Iris pigment epithelial cell (primary cell): ENCODE data around the gene GSTA5.
A peak's percentile ranks its signal among the peaks of the same experiment; 100 is the strongest.
"Not testable (repeated sequence)": the region's sequence is repeated elsewhere in the genome, so short reads cannot be mapped to it uniquely, and the experiment has no call there.

Source experiments
- DNase-seq: peaks from one replicate; pipeline ENCODE4 v3.0.0-alpha.2; 2011; ENCODE audit warnings: low read depth

Gene GSTA5

DNA sequence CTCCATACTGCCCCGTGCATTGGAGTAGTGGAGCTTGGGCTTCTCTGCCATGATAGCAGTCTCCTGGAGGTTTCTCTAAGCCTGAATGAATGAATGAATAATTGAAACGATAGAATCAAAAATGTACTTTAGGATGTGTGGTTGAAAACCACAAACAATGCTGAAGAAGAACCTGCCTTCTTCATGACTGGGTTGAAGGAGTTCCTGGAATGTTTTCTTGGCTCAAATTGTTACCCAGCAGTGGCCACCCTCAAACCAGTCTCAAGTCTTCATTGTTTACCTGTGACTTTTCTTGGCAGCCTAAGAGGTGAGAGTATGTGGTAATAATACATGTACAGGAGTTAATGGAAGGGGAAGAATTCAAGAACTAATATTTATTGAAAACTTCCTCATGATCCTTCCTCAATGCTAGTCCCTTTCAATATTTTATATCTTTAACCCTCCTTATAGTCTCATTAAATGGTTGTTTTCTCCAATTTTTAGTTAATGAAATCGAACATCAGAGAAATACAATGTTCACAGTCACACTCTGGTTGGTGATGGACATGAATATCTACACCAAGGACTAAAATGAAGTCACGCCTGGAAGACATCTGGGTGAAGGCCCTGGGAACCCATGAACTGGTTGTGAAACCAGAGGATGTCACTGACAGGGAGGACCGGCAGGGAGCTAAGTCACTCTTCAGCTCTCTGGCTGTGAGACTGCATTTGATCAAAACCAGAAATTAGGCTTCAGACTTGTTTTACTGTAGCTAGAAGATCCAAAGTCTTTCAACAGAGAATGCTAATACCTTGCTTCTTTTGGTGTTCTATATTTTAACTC, at the start of gene GSTA5:
GSTA5 (minus strand) TSS at position 51 of the 823 bp plus-strand sequence.
- no peak for DNase-seq

- no peak for DNase-seq
These were observed 49.4 kb upstream of the GSTA5 start for GRCh38 chr6:52890018-52890417.

- DNase-seq: peak; percentile 24
These were observed 47.4 kb upstream of the GSTA5 start for GRCh38 chr6:52887910-52888524.

DNA sequence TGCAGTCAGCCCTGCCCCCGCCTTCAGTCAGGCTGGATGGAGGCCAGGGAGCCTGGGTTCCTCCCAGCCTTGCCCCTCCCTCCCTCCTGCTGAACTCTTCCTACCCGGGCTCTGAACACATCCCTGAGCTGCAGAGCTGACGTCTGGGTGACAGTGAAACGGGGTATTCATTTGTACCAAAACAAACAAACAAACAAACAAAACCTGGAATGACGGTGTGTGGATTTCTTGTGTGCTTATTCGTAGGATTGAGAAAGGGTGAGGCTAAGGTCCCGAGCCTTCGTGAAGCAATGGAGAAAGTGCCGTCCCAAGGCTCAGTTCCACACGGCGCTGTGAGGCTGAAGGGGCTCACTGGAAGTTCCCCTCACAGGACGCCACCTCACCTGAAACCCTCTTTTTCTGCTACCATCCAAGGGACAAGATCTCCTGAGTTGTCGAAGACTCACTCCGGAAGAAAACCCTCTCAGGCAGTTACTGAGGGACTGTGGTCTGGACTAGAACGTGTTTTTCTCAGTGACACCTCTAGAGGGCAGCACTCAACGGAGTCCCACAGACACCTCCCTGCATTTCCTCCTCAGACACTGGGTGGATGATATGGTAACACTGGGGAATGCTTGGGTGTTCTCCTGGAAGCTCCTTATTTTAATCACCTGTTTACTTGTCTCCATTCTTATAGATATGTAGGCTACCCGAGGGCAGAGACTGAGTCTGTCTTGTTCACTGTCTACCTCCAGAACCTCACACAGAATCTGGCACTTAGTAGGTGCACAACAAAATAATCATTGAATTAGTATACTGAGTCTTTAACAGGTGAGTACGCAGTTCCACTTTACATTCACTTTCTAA, 41.6 kb upstream of the GSTA5 start:
- peak; percentile 48 for DNase-seq

GRCh38 chr6:52881662-52881995, 41.0 kb upstream of the GSTA5 start:
- no peak for DNase-seq

- peak; percentile 19 for DNase-seq
These were observed 37.2 kb upstream of the GSTA5 start for GRCh38 chr6:52877786-52878185.

GRCh38 chr6:52877168-52877567, 36.6 kb upstream of the GSTA5 start:
- DNase-seq: peak; percentile 94

DNA sequence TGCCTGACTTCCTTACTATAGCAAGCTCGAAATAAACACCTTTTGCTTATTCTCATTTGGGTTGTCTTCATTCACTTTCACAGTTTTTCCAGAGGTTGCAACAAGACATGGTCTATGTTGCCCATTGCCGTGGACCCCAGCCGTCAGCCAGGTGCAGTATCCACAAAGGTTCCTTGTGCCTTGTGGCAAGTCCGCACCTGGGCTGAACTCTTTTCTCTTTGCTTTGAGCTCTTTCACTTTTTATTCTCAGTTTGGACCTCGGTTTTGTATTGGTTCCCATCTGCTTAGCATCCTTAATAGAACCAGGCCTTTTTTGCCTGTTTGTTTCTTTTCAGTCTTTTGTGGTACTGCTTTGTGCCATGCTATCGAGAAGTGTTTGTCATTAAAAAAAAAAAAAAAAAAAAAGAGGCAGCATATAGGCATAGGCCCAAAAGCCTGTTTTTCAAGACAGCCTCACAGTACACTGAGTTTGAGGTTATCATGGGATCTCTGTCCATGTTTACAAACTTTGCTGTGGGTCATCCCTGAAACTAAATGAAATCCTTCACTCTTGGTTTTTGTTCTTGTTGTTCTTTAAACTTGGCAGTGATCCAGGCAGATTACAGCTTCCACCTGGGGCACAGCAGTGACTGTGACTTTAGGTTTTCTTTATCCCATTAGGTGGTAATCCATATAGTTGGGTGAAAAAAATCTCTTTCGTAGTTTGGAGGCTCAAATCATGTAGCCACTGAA, 35.6 kb upstream of the GSTA5 start:
- DNase-seq: no peak

GRCh38 chr6:52872031-52872430, 31.4 kb upstream of the GSTA5 start:
- no peak for DNase-seq

- DNase-seq: no peak
These were observed 31.0 kb upstream of the GSTA5 start for GRCh38 chr6:52871621-52872020.

GRCh38 chr6:52870335-52871091, 29.9 kb upstream of the GSTA5 start:
- not testable (repeated sequence) for DNase-seq

DNA sequence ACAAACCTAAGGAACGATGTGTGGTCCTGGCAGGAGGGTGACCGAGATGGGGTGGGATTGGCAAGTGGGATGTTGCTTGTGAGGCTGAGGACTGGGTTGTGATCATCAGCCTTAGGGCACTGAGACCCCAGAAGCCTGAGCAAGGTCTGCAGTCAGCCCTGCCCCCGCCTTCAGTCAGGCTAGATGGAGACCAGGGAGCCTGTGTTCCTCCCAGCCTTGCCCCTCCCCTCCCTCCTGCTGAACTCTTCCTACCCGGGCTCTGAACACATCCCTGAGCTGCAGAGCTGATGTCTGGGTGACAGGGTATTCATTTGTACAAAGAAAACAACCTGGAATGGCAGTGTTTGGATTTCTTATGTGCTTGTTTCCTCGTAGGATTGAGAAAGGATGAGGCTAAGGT, 28.3 kb upstream of the GSTA5 start:
- not testable (repeated sequence) for DNase-seq

DNA sequence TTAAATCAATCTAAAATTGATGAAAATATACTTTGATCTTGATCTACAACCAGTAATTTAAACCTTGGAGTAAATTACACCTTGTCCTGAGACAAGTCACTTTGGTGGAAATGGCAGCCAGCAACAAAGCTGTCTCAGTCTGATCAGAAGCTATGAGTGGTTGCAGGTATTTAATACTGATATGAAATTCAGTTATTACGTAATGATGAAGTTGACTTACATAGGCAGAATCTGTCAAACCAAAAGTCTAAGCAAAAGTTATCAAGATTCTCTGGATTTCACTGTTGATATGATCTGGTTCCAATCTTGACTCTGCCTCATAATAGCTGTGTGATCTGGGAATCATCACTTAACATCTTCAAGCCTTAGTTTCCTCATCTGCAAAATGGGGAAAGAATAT, 27.6 kb upstream of the GSTA5 start:
- no peak for DNase-seq

DNA sequence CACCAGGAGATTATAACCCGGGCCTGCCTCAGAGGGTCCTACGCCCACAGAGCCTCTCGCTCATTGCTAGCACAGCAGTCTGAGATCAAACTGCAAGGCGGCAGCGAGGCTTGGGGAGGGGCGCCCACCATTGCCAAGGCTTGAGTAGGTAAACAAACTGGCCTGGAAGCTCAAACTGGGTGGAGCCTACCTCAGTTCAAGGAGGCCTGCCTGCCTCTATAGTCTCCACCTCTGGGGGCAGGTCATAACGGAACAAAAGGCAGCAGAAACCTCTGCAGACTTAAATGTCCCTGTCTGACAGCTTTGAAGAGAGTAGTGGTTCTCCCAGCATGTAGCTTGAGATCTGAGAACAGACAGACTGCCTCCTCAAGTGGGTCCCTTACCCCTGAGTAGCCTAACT, 20.5 kb upstream of the GSTA5 start:
- not testable (repeated sequence) for DNase-seq

- no peak for DNase-seq
These were observed 17.8 kb upstream of the GSTA5 start for GRCh38 chr6:52858416-52858815.

DNA sequence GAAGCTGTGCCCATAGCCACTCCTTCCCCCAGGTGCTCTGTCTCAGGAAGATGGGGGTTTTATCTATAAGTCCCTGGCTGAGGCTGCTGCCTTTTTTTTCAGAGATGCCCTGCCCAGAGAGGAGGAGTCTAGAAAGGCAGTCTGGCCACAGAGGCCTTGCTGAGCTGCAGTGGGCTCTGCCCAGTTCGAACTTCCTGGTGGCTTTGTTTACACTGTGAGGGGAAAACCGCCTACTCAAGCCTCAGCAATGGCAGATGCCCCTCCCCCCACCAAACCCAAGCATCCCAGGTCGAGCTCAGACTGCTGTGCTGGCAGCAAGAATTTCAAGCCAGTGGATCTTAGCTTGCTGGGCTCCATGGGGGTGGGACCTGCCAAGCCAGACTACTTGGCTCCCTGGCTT, 15.5 kb upstream of the GSTA5 start:
- DNase-seq: peak; percentile 2

- DNase-seq: no peak
These were observed 8.5 kb upstream of the GSTA5 start for GRCh38 chr6:52849137-52849536.

DNA sequence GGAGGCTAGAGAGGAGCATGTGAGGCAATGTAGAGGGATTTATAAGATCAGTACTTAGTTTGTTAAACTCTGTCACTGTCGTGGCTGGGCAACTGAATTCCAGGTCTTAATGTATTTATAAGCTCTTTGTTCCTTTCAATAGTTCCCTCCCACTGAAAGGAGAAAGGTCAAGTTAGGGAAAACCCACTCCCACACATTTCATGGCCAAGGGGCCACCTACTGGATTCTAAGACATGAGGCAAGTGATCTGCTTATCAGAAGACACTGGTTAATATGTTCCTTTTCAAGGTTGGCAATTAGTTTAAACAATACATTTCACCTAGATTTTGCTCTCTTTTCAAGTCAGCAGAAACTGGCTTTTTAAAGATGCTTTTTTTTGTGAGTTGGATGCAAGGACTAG, 5.4 kb upstream of the GSTA5 start:
- no peak for DNase-seq

DNA sequence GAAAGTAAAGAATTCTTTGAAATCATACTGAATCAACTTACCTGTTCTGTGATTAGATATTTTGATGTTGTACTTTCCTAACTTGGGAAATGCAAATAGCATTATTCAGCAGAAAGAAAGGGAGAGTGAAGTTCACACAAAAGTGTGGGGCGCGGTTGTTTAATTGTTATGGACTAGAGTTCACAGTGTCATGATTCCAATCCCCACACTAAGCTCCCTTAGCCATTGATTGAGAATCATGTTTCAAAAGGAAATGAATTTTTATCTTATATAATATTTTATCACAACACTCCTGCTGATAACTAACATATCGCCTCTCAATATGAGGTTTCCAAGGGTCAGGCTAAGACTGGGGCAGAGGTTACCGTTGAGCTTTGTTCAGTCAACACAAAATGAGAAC, 3.0 kb upstream of the GSTA5 start:
- no peak for DNase-seq

- peak; percentile 49 for DNase-seq
These were observed 1.2 kb downstream of the GSTA5 start for GRCh38 chr6:52839124-52840055.
